GM12878 (cell line): ENCODE measurements around the gene TBC1D19. TPM values are rescaled to one million over a fixed set of nuclear protein-coding genes. Genes with fewer than 3 reads are reported as not detected.

ENCODE experiments used
- ATAC-seq: fragments of 200-7000 bp; cut with Tn5 transposase; 3 replicates; pipeline ENCODE4 v1.9.1; 2020; ENCODE audit warnings: mild to moderate bottlenecking, moderate library complexity
- BruUV-seq: library from RNA; stranded (reverse); fragments of 400-500 nt; replicated peaks from 2 replicates; lab custom pipeline; 2021; lab: Mats Ljungman, UMichigan
- CTCF ChIA-PET: fragments of 300-600 bp; sonication (Branson Sonifier 250); formaldehyde crosslinking; extraction: SDS; loops from one replicate; lab custom pipeline; 2021; ENCODE audit warnings: inconsistent platforms; lab: Yijun Ruan, JAX
- POLR2A ChIA-PET: fragments of 350-600 bp; formaldehyde crosslinking; extraction: SDS; loops from one replicate; lab custom pipeline; 2021; ENCODE audit warnings: inconsistent platforms; lab: Charles Lee
- RAD21 ChIA-PET: fragments of 300-600 bp; sonication (Branson Sonifier 250); formaldehyde crosslinking; loops from one replicate; lab custom pipeline; 2023; ENCODE audit warnings: antibody characterized with exemption; ENCODE audit not compliant: unreplicated experiment; lab: Charles Lee
- SMC1A ChIA-PET: fragments of 300-600 bp; sonication (Branson Sonifier 250); formaldehyde crosslinking; loops from one replicate; lab custom pipeline; 2023; ENCODE audit not compliant: unreplicated experiment, uncharacterized antibody; lab: Charles Lee
- DNase-seq: peaks from one replicate; pipeline ENCODE4 v3.0.0-alpha.2; 2011; ENCODE audit warnings: low read depth, low spot score
- FAIRE-seq: peaks from 3 replicates; lab custom pipeline; 2011; peaks lifted over from hg19 to GRCh38; lab: Jason Lieb, UNC
- H2AFZ ChIP-seq: 2 replicates; pipeline ENCODE4 v1.6.0; 2011; ENCODE audit warnings: low read depth, low read length, control low read depth; ENCODE audit not compliant: control insufficient read depth
- H3K27ac ChIP-seq: 2 replicates; pipeline ENCODE4 v1.5.1; 2011; ENCODE audit warnings: control low read depth; ENCODE audit not compliant: control insufficient read depth, insufficient read depth
- H3K27me3 ChIP-seq, 2 experiments: replicated peaks in 1 of 2; 2 replicates each; pipeline versions ENCODE4 v1.6.0 to v1.6.1; 2011; ENCODE audit warnings: low read length in 1 of 2; ENCODE audit not compliant: control insufficient read depth in 2 of 2, insufficient read depth in 2 of 2
- H3K36me3 ChIP-seq, 2 experiments: 2 replicates each; pipeline ENCODE4 v1.5.1; 2011; ENCODE audit warnings: low read length in 1 of 2; ENCODE audit not compliant: control insufficient read depth in 2 of 2, insufficient read depth in 2 of 2
- H3K4me1 ChIP-seq: 2 replicates; pipeline ENCODE4 v1.6.1; 2011; ENCODE audit warnings: mild to moderate bottlenecking, low read length, moderate library complexity, mixed read lengths; ENCODE audit not compliant: control insufficient read depth, insufficient read depth
- H3K4me2 ChIP-seq: 2 replicates; pipeline ENCODE4 v1.6.0; 2011; ENCODE audit warnings: control low read depth; ENCODE audit not compliant: control insufficient read depth, insufficient read depth
- H3K4me3 ChIP-seq: fragments of 200-600 bp; sonication (generic); 2 replicates; pipeline ENCODE4 v1.5.1; 2016
- H3K79me2 ChIP-seq: 2 replicates; pipeline ENCODE4 v1.6.0; 2011; ENCODE audit warnings: low read length; ENCODE audit not compliant: control insufficient read depth, insufficient read depth
- H3K9ac ChIP-seq: 2 replicates; pipeline ENCODE4 v1.8.0; 2011; ENCODE audit warnings: low read length, control low read depth, mixed read lengths; ENCODE audit not compliant: control insufficient read depth, insufficient read depth
- H3K9me3 ChIP-seq: replicated peaks from 3 replicates; pipeline ENCODE4 v1.5.1; 2011; ENCODE audit warnings: mild to moderate bottlenecking, low read length; ENCODE audit not compliant: control insufficient read depth, insufficient read depth
- H4K20me1 ChIP-seq: 2 replicates; pipeline ENCODE4 v1.6.0; 2011; ENCODE audit not compliant: control insufficient read depth, insufficient read depth
- ATF3 ChIP-seq: IDR thresholded peaks from 2 replicates; pipeline ENCODE4 v1.6.1; 2011; ENCODE audit warnings: low read depth, mild to moderate bottlenecking, low read length, moderate library complexity, borderline replicate concordance; ENCODE audit errors: extremely low read depth
- EGR1 ChIP-seq, 2 experiments: IDR thresholded peaks; 1 replicate in 1 of 2; 2 replicates in 1 of 2; pipeline ENCODE4 v1.6.1; 2011 to 2012; ENCODE audit warnings: low read depth in 2 of 2, low read length in 2 of 2, borderline replicate concordance in 1 of 2, mild to moderate bottlenecking in 1 of 2, moderate library complexity in 1 of 2
- EZH2 ChIP-seq: IDR thresholded peaks from 2 replicates; pipeline ENCODE4 v1.6.1; 2012; ENCODE audit warnings: low read depth, mild to moderate bottlenecking, control low read depth, inconsistent platforms, low read length, borderline replicate concordance; ENCODE audit not compliant: control insufficient read depth
- FOXK2 ChIP-seq: fragments of 450-650 bp; IDR thresholded peaks from 2 replicates; pipeline ENCODE4 v1.6.1; 2017; ENCODE audit warnings: mild to moderate bottlenecking, moderate library complexity
- HCFC1 ChIP-seq: fragments of 150-350 bp; IDR thresholded peaks from 2 replicates; pipeline ENCODE4 v1.6.1; 2014; ENCODE audit warnings: low read length
- HDAC6 ChIP-seq: fragments of 200-600 bp; sonication (generic); IDR thresholded peaks from one replicate; pipeline ENCODE4 v1.8.0; 2017; ENCODE audit warnings: antibody characterized with exemption; ENCODE audit not compliant: unreplicated experiment
- NFXL1 ChIP-seq: fragments of 450-650 bp; IDR thresholded peaks from 2 replicates; pipeline ENCODE4 v1.6.1; 2017; ENCODE audit warnings: antibody characterized with exemption, mild to moderate bottlenecking, borderline replicate concordance
- PML ChIP-seq: IDR thresholded peaks from 2 replicates; pipeline ENCODE4 v1.6.1; 2012; ENCODE audit warnings: low read length, inconsistent platforms
- POLR2A ChIP-seq: IDR thresholded peaks from 2 replicates; pipeline ENCODE4 v1.6.1; 2011; ENCODE audit warnings: low read depth, mild to moderate bottlenecking, low read length
- RCOR1 ChIP-seq: conservative IDR thresholded peaks from 2 replicates; pipeline ENCODE4 v1.6.1; 2012; ENCODE audit warnings: low read depth, low read length, improper control_type of control experiment
- STAT1 ChIP-seq: fragments of 450-650 bp; conservative IDR thresholded peaks from 2 replicates; pipeline ENCODE4 v1.6.1; 2014; ENCODE audit warnings: antibody characterized with exemption, mild to moderate bottlenecking
- STAT3 ChIP-seq: IDR thresholded peaks from 2 replicates; pipeline ENCODE4 v1.6.1; 2011; ENCODE audit warnings: low read depth, low read length, improper control_type of control experiment
- TCF3 ChIP-seq: IDR thresholded peaks from 2 replicates; pipeline ENCODE4 v1.6.1; 2012; ENCODE audit warnings: low read depth, mild to moderate bottlenecking, low read length, borderline replicate concordance; ENCODE audit not compliant: insufficient read depth
- WGBS: methylation state at CpG from one replicate; pipeline ENCODE4 v1.1.6; 2016; ENCODE audit warnings: low lambda C conversion rate; ENCODE audit not compliant: insufficient replicate concordance, insufficient coverage; ENCODE audit errors: missing lambda C conversion rate; 5-methylcytosine and 5-hydroxymethylcytosine counted together
- in situ Hi-C: fragments of 300-500 bp; cut with MboI; formaldehyde crosslinking; loops from 9 replicates; pipeline ENCODE4 v1.14.3; 2018; ENCODE audit warnings: mixed read lengths
- intact Hi-C: fragments of 100-400 bp; cut with micrococcal nuclease; formaldehyde crosslinking; loops from one replicate; pipeline ENCODE4 v1.14.2; 2022; ENCODE audit not compliant: unreplicated experiment
- polyA plus RNA-seq, 11 experiments: library from polyadenylated mRNA; depleted of rRNA in 4 of 11; unstranded in 6 of 11; stranded (reverse) in 5 of 11; fragments of >200 nt; fragmentation: Nextera tagmentation in 4 of 11; fragmentation: Illumina TruSeq in 1 of 11; extraction: Ambion mirVana in 4 of 11; extraction: Trizol in 1 of 11; gene quantifications; 1 replicate in 1 of 11; 2 replicates in 10 of 11; pipeline versions ENCODE4 v1.2.1 to v1.2.3, GENCODE V29; 2011 to 2016; ENCODE audit warnings: inconsistent platforms in 2 of 11, missing spikeins in 2 of 11, low read depth in 1 of 11
- total RNA-seq, 4 experiments: library from RNA; depleted of rRNA in 3 of 4; stranded (reverse); fragments of >200 nt in 3 of 4; fragmentation: Illumina TruSeq in 1 of 4; extraction: Trizol in 1 of 4; gene quantifications; 2 replicates each; pipeline versions ENCODE4 v1.2.1 to v1.2.3, GENCODE V29; 2013 to 2021
- TF ChIP-seq, protein P1 (sequence below): fragments of 450-650 bp; formaldehyde crosslinking; IDR thresholded peaks from 2 replicates; pipeline ENCODE4 v1.5.0; 2022; ENCODE audit warnings: mild to moderate bottlenecking, missing genetic modification characterization
- TF ChIP-seq, protein P2 (sequence below): fragments of 450-650 bp; IDR thresholded peaks from 2 replicates; pipeline ENCODE4 v1.6.1; 2017; ENCODE audit warnings: low read depth, mild to moderate bottlenecking, moderate library complexity
- TF ChIP-seq, protein P3 (sequence below): fragments of 450-650 bp; IDR thresholded peaks from 2 replicates; pipeline ENCODE4 v1.6.1; 2018; ENCODE audit warnings: mild to moderate bottlenecking, low read depth, moderate library complexity; ENCODE audit not compliant: partially characterized antibody

TBC1D19 gene
- total and polyA plus RNA-seq, 10 of the 15 experiments (the other 5 are each of a cell fraction or from before 2014, with no cell fraction given) = 0.29 to 3.9 (median 2.1) TPM

- TF ChIP-seq, protein P1, sequence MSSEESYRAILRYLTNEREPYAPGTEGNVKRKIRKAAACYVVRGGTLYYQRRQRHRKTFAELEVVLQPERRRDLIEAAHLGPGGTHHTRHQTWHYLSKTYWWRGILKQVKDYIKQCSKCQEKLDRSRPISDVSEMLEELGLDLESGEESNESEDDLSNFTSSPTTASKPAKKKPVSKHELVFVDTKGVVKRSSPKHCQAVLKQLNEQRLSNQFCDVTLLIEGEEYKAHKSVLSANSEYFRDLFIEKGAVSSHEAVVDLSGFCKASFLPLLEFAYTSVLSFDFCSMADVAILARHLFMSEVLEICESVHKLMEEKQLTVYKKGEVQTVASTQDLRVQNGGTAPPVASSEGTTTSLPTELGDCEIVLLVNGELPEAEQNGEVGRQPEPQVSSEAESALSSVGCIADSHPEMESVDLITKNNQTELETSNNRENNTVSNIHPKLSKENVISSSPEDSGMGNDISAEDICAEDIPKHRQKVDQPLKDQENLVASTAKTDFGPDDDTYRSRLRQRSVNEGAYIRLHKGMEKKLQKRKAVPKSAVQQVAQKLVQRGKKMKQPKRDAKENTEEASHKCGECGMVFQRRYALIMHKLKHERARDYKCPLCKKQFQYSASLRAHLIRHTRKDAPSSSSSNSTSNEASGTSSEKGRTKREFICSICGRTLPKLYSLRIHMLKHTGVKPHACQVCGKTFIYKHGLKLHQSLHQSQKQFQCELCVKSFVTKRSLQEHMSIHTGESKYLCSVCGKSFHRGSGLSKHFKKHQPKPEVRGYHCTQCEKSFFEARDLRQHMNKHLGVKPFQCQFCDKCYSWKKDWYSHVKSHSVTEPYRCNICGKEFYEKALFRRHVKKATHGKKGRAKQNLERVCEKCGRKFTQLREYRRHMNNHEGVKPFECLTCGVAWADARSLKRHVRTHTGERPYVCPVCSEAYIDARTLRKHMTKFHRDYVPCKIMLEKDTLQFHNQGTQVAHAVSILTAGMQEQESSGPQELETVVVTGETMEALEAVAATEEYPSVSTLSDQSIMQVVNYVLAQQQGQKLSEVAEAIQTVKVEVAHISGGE (CRISPR knock-in tag) = no peak
- no peak for TF ChIP-seq FOXK2
- no peak for TF ChIP-seq POLR2A
- TF ChIP-seq EGR1 (IDR thresholded peaks at IDR 0.05; ENCODE audit: borderline replicate concordance in 1 of 2, low read depth in 2 of 2, low read length in 2 of 2) = no peak
These were observed 179.8 kb downstream of the TBC1D19 start (continued) for GRCh38 chr4:26763648-26764047.

GRCh38 chr4:26764231-26764630 is 180.3 kb downstream of the TBC1D19 start:
- H3K4me1 ChIP-seq = no peaks in the 10 kb centered on the region
- H3K27me3 ChIP-seq = no peaks in the 10 kb centered on the region; a peak in 1 of 4 replicates
- H3K27ac ChIP-seq = no peak overlapping the region
- CTCF ChIA-PET = no interaction called here
- DNase-seq (no peak), FAIRE-seq (no peak), ATAC-seq (no peak)
- SMC1A ChIA-PET = interaction anchor here (1.1 kb wide), 1 partner anchor 41 kb away, joined by 3 read pairs; no protein-coding TSS in a partner anchor
- no peak overlapping the region for H3K9ac ChIP-seq
- BruUV-seq = no TSS peak
- H3K36me3 ChIP-seq = no peaks in the 10 kb centered on the region
- in situ Hi-C loops = no loop called here
- H4K20me1 ChIP-seq = no peaks in the 10 kb centered on the region
- H3K4me2 ChIP-seq = no peak overlapping the region
- intact Hi-C loops = no loop called here
- 100% methylated on average over 1 of the region's 1 CpG for WGBS
- H2AFZ ChIP-seq = no peak overlapping the region
- H3K9me3 ChIP-seq = no peaks in the 10 kb centered on the region
- POLR2A ChIA-PET = no interaction called here
- RAD21 ChIA-PET = no interaction called here
- no peak overlapping the region for H3K4me3 ChIP-seq
- no peaks in the 10 kb centered on the region for H3K79me2 ChIP-seq
- TF ChIP-seq, protein P2, sequence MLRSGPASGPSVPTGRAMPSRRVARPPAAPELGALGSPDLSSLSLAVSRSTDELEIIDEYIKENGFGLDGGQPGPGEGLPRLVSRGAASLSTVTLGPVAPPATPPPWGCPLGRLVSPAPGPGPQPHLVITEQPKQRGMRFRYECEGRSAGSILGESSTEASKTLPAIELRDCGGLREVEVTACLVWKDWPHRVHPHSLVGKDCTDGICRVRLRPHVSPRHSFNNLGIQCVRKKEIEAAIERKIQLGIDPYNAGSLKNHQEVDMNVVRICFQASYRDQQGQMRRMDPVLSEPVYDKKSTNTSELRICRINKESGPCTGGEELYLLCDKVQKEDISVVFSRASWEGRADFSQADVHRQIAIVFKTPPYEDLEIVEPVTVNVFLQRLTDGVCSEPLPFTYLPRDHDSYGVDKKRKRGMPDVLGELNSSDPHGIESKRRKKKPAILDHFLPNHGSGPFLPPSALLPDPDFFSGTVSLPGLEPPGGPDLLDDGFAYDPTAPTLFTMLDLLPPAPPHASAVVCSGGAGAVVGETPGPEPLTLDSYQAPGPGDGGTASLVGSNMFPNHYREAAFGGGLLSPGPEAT = no peak
- TF ChIP-seq ATF3 = no peak
- no peak for TF ChIP-seq EZH2
- TF ChIP-seq PML = no peak
- TF ChIP-seq TCF3 = no peak
- TF ChIP-seq HCFC1 = no peak
- TF ChIP-seq RCOR1 = no peak
- no peak for TF ChIP-seq STAT1
- TF ChIP-seq, protein P3, sequence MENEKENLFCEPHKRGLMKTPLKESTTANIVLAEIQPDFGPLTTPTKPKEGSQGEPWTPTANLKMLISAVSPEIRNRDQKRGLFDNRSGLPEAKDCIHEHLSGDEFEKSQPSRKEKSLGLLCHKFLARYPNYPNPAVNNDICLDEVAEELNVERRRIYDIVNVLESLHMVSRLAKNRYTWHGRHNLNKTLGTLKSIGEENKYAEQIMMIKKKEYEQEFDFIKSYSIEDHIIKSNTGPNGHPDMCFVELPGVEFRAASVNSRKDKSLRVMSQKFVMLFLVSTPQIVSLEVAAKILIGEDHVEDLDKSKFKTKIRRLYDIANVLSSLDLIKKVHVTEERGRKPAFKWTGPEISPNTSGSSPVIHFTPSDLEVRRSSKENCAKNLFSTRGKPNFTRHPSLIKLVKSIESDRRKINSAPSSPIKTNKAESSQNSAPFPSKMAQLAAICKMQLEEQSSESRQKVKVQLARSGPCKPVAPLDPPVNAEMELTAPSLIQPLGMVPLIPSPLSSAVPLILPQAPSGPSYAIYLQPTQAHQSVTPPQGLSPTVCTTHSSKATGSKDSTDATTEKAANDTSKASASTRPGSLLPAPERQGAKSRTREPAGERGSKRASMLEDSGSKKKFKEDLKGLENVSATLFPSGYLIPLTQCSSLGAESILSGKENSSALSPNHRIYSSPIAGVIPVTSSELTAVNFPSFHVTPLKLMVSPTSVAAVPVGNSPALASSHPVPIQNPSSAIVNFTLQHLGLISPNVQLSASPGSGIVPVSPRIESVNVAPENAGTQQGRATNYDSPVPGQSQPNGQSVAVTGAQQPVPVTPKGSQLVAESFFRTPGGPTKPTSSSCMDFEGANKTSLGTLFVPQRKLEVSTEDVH = no peak
- no peak for TF ChIP-seq STAT3
- no peak for TF ChIP-seq HDAC6
- no peak for TF ChIP-seq NFXL1
